ENCODE measurements around the gene GGACT.
A peak's percentile ranks its signal among the peaks of the same experiment; 100 is the strongest.
"Not testable (repeated sequence)": the region's sequence is repeated elsewhere in the genome, so short reads cannot be mapped to it uniquely, and the experiment has no call there.

The GGACT gene

GRCh38 chr13:100528820-100529219 lies 59.8 kb downstream of the GGACT start:
- no peak for DNase-seq (ENCODE audit: low read depth)

DNA sequence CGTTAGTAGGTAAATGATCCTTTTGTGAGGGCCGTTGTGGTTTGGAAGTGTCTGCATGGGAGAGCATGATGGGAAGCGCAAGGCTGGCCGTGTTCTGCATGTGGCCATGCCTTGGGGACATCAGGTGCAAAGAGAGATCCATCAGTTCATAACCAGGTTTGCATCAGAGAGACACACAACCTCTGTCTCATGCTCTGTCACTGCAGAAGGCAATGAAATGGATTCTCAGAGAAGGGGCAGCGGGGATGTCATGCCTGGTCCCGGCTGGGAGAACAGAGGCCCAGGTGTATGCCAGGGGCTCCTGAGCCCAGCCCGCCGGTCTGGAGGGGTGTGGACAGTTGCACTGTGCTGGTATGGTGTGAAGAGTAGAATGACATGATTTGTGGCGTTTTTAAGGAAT lies 60.2 kb downstream of the GGACT start:
- DNase-seq (ENCODE audit: low read depth): no peak

DNA sequence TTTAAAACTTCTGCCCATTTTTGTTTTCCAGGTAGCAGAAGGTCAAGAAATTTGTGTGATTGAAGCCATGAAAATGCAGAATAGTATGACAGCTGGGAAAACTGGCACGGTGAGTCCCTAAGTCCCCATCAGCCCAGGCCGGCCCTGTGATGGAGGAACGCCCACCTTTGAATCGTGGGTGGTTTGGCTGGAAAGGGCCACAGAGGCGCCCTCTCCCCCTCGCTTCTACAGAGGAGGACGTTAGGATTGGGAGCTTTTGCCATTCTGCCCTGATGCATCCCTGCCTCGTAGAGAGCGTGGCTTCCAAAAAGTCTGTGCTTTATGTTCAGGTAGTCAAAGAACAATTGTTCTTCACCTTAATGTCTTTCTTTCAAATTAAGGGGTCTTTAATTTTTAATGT lies 60.9 kb downstream of the GGACT start:
- DNase-seq (ENCODE audit: low read depth): no peak

GRCh38 chr13:100526318-100527000 lies 62.1 kb downstream of the GGACT start:
- no peak for DNase-seq (ENCODE audit: low read depth)

DNA sequence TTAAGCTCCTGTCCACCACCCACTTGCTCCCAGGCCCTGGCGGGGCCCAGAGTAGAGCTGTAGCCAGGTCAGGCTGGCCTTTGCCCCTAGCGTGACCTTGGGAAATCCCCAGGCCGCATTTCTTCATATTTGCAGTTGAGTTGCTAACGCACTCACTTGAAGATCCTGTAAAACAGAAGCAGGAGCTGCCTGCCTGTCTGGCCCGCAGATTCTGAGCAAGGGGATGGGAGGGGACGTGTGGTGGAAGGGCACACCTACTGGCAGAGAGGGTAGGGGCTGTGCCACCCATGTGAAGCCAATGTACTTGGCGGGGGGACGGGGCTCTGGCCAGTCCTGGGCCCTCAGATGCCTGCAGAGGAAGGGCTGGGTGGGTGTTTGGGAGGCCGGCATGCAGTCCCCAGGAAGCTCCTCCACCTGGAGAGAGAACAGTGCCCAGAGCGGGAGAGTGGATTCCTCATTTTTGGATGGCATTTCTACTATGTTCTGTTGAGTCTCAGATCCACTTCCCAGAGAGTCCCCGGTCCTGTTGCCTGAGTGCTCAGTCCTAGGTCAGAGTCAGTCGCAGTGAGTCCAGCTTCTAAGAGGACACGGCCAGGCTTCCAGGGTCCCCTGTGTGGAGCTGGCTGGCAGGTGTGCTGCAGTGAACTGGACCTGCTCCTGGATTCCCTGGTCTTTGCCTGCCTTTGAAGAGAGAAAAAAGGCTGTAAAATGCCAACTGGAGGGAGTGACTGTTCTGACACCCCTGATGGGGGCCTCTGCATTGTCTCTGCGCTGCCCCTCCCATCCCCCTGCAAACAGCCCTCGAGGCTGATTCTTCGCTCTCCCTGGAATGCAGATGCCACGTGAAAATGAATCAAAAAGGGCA lies 62.9 kb downstream of the GGACT start:
- DNase-seq (ENCODE audit: low read depth): no peak

DNA sequence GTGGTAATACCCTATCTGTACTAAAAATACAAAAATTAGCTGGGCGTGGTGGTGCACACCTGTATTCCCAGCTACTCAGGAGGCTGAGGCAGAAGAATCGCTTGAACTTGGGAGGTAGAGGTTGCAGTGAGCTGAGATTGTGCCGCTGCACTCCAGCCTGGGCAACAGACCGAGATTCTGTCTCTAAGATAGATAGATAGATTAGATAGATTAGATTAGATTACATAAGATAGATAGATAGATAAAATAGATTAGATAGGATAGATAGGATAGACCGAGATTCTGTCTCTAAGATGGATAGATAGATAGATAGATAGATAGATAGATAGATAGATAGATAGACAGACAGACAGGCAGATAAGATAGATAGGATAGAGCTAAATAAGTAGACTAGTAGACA lies 63.9 kb downstream of the GGACT start:
- DNase-seq (ENCODE audit: low read depth): not testable (repeated sequence)

DNA sequence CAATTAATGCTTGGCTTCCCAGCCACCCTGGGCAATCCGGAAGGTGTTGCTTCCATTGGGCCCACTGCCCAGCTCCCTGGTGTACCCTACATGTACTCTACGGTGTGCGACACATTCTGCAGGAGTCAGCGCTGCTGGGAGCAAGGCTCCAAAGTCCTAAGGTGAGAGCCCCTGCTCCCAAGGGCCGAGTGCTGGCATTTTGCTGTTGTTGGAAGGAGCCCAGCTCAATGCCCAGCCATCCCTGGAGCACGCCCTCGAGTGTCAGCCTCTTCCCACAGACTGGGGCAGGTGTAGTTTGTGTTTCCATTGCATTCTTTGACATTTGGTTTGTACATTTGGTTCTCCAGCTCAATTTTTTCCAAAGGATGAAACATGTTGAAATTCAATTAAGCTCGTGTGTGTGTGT lies 64.6 kb downstream of the GGACT start:
- DNase-seq (ENCODE audit: low read depth): no peak

DNA sequence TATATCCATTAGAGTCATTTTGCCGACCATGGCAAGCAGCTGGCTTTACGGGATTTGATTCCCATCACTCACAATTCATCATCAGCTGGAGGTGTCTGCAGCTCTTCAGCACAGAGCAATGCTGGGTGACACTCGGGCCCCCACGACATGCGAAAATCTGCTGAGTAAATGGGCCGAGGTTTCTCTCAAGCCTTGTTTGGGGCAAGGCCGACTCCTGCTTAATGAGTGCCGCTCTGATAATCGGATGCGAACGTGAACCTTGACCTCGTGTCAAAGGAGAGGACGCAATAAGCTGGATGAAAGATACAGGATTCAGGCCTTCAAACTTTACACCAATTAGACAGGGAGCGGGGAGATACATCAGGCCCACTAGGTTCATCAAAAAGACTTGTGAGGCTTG lies 65.2 kb downstream of the GGACT start:
- no peak for DNase-seq (ENCODE audit: low read depth)

DNA sequence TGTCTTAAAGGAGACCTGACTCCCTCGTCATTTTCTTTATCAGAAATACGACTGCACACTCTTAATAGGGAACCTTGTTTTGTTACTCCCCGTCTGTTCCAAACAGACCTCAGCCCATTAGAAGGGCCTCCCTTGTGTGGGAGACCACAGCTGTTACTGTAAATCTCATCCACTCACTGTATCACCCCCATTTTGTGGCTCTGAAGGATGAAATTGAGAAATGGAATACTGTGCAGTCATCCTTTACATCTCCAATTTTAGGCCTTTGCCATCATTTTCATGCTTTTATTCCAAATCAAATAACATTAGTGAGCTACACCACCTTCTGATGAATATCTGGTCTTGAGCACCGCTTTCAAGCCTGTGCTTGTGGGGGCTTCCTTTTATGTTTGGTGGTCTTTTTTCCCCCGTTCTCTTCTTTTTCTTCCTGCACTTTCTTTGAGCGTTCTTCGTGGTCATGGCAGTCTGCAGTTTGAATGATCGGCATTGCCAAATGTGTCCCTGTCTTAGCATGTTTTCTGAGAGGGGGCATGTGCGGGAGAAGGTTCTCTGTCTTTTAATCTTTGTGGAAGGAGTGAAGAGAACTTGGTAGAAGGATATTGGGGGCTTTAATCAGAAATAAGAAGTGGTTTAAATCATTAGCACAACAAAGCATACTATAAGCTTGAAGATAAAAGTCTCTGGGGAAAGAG lies 65.8 kb downstream of the GGACT start:
- no peak for DNase-seq (ENCODE audit: low read depth)

DNA sequence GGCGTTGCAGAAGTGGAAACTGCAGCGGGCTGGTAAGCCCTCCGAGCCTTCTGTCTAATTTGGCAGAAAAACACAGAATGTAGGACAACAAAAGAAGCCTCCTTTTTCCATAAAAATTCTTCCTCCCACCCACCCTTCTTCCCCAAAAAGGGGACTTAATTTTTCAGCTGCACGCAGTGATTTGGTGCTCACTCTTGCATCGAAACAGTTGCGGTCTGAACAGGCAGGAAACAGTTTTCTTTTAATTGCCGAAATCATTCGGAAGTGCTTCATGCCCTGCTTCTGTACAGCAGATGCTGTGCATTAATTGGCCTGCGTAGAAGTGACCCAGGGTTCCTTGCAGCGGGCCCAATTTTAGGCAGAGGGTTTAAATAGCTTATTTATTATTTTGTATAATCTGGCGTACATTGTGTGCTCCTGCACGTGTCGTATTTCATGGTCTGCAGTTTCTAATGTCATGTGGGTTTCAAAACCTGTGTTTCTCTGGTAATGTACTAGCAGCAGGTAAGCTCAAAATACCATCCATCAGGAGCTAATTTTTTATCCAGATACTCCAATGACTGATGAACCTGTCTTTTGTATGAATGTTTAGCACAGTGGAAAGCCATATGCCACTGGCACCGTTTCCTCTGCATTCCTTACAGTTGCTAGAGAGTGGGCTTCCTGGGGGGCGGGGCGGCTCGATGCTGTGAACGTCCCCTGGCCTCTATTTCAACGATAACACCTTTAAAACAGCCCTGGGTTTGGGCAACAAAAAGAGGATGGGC lies 66.6 kb downstream of the GGACT start:
- no peak for DNase-seq (ENCODE audit: low read depth)

- DNase-seq (ENCODE audit: low read depth): no peak
Measured at GRCh38 chr13:100520936-100521850, 67.4 kb downstream of the GGACT start.

- DNase-seq (ENCODE audit: low read depth): no peak
Measured at GRCh38 chr13:100519626-100520025, 69.0 kb downstream of the GGACT start.

- no peak for DNase-seq (ENCODE audit: low read depth)
Measured at GRCh38 chr13:100518394-100519062, 70.1 kb downstream of the GGACT start.

DNA sequence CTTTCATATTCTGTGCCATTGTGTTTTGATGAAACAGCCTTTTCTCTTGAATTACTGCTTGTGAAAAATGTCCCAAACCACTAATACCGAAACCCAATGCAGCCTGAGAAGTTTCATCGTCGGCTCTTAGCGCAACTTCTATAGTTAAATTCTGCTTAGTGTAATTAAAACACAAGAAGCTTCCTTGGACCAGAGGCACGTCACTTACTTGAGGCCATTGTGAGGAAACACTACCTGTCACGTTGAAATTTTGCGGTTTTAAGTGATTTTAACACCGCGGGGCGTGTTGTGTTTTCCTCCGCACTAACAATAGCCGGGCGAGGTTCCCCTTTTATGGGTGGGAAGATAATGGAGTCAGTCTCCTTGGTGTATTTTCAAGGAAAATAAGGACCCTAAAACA lies 70.9 kb downstream of the GGACT start:
- no peak for DNase-seq (ENCODE audit: low read depth)

GRCh38 chr13:100517135-100517534 lies 71.5 kb downstream of the GGACT start:
- DNase-seq (ENCODE audit: low read depth): no peak

DNA sequence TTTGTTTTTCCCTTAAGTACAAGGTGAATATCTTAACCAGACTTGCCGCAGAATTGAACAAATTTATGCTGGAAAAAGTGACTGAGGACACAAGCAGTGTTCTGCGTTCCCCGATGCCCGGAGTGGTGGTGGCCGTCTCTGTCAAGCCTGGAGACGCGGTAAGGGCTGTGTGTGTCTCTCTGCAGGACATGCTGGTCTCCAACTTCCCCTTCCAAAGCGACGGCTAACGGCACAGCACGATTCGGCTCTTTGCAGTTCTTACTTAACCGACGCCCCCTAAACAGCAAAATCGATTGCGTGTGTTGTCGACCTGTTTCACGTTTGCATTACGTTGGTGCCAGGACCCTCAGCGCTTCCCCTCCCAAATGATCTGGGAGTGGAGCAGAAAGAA lies 73.2 kb downstream of the GGACT start:
- no peak for DNase-seq (ENCODE audit: low read depth)

GRCh38 chr13:100514788-100515409 lies 73.7 kb downstream of the GGACT start:
- DNase-seq (ENCODE audit: low read depth): peak; percentile 61

GRCh38 chr13:100513987-100514670 lies 74.5 kb downstream of the GGACT start:
- DNase-seq (ENCODE audit: low read depth): no peak

GRCh38 chr13:100513171-100513570 lies 75.4 kb downstream of the GGACT start:
- no peak for DNase-seq (ENCODE audit: low read depth)
